HL-60 (cell line): ENCODE measurements around the gene NPPC.

Source experiments
- DNase-seq, 2 experiments: peaks; one replicate each; pipeline ENCODE4 v3.0.0-alpha.2; 2010 to 2020; ENCODE audit warnings: low read depth in 1 of 2, low spot score in 1 of 2
- H3K27ac ChIP-seq: fragments of 250-450 bp; sonication (Bioruptor Pico); replicated peaks from 2 replicates; pipeline ENCODE4 v1.5.1; 2020; ENCODE audit warnings: mild to moderate bottlenecking, moderate library complexity
- H3K27me3 ChIP-seq: fragments of 250-450 bp; sonication (Bioruptor Pico); 2 replicates; pipeline ENCODE4 v1.5.1; 2021; ENCODE audit warnings: mild to moderate bottlenecking, moderate library complexity; ENCODE audit not compliant: insufficient read depth, poor library complexity, severe bottlenecking
- H3K4me3 ChIP-seq: replicated peaks from 2 replicates; pipeline ENCODE4 v1.5.1; 2011; ENCODE audit warnings: mild to moderate bottlenecking, control low read depth, low read length; ENCODE audit not compliant: insufficient read depth
- CTCF ChIP-seq: IDR thresholded peaks from one replicate; pipeline ENCODE4 v1.5.1; 2011; ENCODE audit warnings: low read length, control low read depth, inconsistent platforms; ENCODE audit not compliant: insufficient read depth
- GABPA ChIP-seq: IDR thresholded peaks from 2 replicates; pipeline ENCODE4 v1.6.1; 2012; ENCODE audit warnings: low read depth
- POLR2AphosphoS5 ChIP-seq: IDR thresholded peaks from 2 replicates; pipeline ENCODE4 v1.6.1; 2012; ENCODE audit warnings: low read depth
- REST ChIP-seq: IDR thresholded peaks from 2 replicates; pipeline ENCODE4 v1.6.1; 2012; ENCODE audit warnings: low read depth; ENCODE audit not compliant: insufficient replicate concordance
- SPI1 ChIP-seq: IDR thresholded peaks from 2 replicates; pipeline ENCODE4 v1.6.1; 2012; ENCODE audit warnings: low read depth, mild to moderate bottlenecking, borderline replicate concordance

NPPC gene

GRCh38 chr2:231924889-231925275 lies 1.3 kb downstream of the NPPC start:
- Histone ChIP-seq H3K27me3 (peaks cover 58% of the 10 kb centered on the region), H3K27ac (no peak overlapping the region), H3K4me3 (no peak overlapping the region)
- TF ChIP-seq CTCF (no peak), SPI1 (no peak), REST (no peak), POLR2AphosphoS5 (no peak), GABPA (no peak)
- DNase-seq, result no peak

GRCh38 chr2:231923951-231924888 lies 2.0 kb downstream of the NPPC start:
- no peak for DNase-seq

More at GRCh38 chr2:231923951-231924888, 2.0 kb downstream of the NPPC start:
- peaks cover 57% of the 10 kb centered on the region for H3K27me3 ChIP-seq
- no peak overlapping the region for H3K27ac ChIP-seq
- TF ChIP-seq SPI1 (no peak), GABPA (no peak), CTCF (no peak), REST (no peak), POLR2AphosphoS5 (no peak)
- H3K4me3 ChIP-seq, result no peak overlapping the region
